Measurements from ENCODE around the gene KIF3A.

DNA sequence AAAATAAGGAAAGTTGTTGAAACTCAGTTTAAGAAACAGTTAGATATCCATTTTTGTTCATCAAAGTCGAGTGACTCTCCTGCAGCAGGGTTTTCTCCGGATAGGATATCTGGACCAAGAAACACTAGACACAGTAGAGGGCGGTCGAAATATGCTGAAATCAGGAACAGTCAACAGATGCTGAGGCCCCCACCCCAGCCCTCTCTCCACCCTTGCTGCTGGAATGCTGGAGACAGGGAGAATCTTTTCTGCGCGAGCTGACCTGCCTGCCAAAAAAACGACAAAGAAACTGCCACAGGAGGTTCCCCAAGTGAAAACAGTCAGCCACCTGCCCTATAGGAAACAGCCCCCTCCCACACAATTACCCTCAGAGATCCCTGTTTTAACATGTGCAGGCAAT lies 83.6 kb downstream of the KIF3A start:
- no peak for TF ChIP-seq POLR2A (IDR thresholded peaks at IDR 0.05)
- TF ChIP-seq, protein P1, sequence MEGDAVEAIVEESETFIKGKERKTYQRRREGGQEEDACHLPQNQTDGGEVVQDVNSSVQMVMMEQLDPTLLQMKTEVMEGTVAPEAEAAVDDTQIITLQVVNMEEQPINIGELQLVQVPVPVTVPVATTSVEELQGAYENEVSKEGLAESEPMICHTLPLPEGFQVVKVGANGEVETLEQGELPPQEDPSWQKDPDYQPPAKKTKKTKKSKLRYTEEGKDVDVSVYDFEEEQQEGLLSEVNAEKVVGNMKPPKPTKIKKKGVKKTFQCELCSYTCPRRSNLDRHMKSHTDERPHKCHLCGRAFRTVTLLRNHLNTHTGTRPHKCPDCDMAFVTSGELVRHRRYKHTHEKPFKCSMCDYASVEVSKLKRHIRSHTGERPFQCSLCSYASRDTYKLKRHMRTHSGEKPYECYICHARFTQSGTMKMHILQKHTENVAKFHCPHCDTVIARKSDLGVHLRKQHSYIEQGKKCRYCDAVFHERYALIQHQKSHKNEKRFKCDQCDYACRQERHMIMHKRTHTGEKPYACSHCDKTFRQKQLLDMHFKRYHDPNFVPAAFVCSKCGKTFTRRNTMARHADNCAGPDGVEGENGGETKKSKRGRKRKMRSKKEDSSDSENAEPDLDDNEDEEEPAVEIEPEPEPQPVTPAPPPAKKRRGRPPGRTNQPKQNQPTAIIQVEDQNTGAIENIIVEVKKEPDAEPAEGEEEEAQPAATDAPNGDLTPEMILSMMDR (IDR thresholded peaks at IDR 0.05): no peak
